Stimulated activated CD4-positive, alpha-beta T cell treated with anti-CD3 and anti-CD28 coated beads, Interleukin-15, amount 100 ng/mL, for 24 hours (primary cell): Measurements from ENCODE around the gene IFIT3.
"Not testable (repeated sequence)": the region's sequence is repeated elsewhere in the genome, so short reads cannot be mapped to it uniquely, and the experiment has no call there.

Experiments
- DNase-seq: peaks from one replicate; pipeline ENCODE4 v3.0.0-alpha.2; 2020

Gene IFIT3

GRCh38 chr10:89338713-89339112, 10.9 kb downstream of the IFIT3 start:
- DNase-seq: no peak

DNA sequence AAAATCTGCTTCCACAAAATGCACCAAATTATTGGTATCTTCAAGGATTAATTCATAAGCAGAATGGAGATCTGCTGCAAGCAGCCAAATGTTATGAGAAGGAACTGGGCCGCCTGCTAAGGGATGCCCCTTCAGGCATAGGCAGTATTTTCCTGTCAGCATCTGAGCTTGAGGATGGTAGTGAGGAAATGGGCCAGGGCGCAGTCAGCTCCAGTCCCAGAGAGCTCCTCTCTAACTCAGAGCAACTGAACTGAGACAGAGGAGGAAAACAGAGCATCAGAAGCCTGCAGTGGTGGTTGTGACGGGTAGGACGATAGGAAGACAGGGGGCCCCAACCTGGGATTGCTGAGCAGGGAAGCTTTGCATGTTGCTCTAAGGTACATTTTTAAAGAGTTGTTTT, 12.1 kb downstream of the IFIT3 start:
- DNase-seq: no peak

DNA sequence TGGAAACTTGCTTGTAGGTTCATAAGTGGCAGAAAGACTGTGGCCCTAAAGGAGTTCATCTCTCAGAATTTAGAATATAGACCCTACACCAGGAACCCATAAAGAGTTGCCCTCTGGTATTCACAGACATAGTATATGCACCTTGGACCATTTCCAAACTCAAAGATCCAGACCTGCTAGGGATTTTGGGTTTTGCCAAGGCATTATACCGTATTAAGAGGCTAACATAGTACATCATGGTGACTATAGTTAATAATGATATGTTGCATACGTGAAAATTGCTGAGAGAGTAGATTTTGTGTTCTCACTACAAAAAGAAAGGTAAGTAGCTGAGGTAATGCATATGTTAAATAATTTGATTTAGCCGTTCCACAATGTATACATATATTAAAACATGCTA, 13.9 kb downstream of the IFIT3 start:
- DNase-seq: no peak

DNA sequence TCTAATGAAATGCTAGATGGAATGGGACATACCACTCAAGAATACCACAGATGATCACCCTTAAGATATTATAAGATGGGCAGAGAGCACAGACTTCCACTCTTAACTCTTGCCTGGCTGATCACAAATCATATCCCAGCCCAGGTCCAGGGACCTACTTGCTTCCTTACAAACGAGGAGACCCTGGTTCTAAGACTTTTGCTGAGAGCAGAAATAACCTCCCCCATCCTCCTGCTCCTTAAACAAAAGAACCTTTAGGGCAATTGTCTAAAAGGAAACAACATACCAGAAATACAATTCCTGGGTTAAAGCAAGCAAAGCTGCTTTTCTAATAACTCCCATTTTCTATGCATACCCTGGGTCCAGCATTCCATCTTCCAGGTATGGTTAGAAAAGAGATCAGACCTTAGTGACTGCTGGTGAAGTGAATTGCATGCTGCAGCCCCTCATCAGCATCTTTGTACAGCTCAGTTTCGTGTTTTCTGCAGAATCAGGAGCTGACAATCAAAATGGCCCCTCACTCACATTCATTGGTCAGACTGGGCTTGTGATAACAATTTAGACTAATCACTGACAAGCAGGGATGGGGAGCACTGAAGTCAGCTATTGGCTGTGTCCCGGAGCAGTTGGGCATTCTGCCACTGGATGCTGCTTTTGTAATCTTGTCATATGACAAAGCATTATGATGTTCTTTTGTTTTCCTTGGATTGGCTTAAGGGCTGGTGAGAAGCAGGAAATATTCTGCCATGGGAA, 14.6 kb downstream of the IFIT3 start:
- DNase-seq: no peak

GRCh38 chr10:89343089-89343767, 15.4 kb downstream of the IFIT3 start:
- no peak for DNase-seq

- DNase-seq: no peak
These were observed 16.4 kb downstream of the IFIT3 start for GRCh38 chr10:89344156-89344555.

- no peak for DNase-seq
These were observed 17.7 kb downstream of the IFIT3 start for GRCh38 chr10:89345367-89346000.

GRCh38 chr10:89346405-89347254, 18.8 kb downstream of the IFIT3 start:
- DNase-seq: no peak

DNA sequence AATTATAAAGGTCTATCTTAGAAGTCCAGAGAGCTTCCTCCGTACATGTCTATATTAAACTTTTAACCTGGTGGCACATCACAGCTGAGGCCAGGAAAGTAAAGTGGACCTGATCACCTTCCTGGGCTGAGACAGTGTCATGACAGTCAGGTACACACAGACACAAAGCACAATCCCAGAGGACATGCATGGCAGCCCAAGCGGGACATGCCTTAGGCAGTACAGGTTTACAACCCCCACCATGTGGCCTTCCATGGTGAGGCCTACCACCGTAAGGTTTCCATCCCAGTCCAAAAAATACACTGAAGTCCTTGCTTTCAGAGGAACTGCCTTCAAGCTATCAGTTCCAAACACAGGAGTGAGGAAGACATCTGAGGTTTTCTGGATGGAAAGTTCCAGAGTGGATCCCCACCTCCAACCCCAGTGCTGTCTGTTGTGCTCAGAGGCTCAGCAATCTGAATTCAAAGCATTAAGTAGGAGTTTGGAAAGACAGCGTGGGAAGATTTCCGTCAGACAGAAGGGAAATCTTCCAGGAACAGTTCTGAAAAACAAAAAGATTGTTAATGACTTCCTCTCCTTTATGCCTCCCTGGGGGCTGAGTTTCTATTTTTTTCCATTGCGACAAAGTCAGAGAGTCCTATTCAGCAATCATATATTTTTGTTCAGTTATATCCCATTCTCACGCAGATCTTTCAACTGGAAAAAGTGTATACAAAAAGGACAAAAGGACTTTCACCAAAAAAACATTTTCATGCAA, 20.1 kb downstream of the IFIT3 start:
- no peak for DNase-seq

- no peak for DNase-seq
These were observed 20.7 kb downstream of the IFIT3 start for GRCh38 chr10:89348481-89348880.

DNA sequence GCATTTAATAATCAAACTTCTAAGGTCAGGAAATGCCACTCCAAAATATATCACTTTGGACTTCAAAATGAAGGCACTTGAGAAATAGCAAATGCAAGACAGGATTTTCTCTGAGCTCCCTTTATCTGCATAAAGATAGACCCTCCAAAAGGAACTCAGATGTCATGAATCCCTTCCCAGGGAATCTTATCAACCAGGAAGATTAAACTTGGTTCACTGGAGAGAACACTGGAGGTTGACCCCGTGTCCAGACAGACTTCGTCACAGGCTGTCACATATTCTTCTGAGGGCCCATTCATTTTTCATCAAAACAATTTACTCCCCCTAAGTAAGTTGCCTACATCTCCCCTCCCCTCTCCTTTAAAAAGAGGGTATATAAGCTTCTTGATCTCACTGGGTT, 21.2 kb downstream of the IFIT3 start:
- DNase-seq: no peak

DNA sequence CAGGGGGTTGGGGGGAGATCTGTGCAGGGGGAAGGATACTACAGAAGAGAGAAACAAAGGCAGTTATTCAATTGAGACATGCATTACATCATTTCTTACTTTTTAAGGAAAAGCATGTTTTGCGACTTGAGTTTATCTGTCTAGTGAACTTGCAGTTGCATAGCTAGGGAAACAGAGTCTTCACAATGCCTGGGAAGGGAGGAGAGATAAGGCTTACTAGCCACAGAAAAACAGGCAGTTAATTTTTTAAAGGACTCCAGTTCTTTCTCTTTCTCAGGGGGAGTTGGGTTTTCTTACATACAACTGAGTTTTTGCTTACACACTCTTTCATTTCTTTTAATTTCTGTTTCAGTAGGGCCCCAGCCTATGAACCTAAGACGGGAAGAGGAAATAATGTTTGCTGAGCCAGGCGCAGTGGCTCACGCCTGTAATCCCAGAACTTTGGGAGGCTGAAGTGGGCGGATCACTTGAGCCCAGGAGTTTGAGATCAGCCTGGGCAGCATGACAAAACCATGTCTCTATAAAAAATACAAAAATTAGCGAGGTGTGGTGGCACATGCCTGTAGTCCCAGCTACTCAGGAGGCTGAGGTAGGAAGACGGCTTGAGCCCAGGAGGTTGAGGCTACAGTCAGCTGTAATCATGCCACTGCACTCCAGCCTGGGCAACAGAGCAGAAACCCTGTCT, 23.0 kb downstream of the IFIT3 start:
- not testable (repeated sequence) for DNase-seq

DNA sequence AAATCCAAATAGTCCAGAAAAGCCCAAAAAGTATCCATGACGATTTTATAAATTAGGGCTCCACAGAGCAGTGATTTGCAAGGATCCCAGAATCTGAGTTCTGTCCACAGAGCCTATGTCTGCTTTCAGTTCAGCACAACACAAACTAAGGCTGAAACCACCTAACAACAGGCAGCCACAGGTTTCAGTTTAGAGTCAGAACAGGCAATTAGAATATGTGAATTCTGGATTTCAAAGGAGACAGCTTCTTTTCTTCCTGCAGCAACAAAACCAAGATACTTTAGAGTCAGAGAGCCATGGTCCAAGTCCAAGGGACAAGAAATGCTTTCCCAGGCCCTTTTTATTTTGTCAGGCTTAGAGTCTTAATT, 23.6 kb downstream of the IFIT3 start:
- DNase-seq: no peak

DNA sequence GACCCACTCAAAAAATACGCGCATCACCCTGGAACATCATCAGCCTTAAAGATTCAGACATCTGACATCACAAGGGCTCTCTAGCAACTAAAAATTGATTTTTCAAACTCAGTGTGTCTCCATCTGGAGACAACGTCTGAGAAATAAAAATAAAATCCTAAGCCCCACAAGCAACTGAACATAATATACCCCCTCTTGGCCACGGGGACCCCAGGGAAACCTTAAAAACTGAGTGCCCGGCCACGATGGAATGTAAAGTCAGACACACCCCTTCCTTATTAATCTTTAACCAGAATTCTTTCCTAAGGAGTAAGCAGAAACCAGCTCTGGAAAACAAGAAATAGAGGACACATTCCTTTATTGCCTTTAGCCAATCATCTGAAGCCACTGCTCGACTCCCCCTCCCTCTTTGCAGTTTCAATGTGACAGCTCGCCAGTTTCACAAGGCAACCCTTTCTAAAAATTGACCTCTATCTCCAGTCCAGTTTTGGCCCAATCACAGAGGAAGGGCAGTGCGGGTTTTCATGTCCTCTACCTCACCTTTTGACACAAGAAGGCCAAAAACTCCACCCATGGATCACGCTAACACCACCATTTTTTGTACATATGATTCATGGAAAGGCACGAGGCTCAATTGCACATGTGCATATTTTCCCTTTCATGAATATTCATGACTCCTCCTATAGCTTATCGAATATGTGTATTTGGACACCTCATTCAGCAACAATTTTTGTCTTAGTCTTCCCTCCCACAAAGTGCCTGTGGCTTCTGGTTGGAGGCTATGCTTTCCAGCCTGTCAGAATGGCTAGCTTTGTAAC, 24.2 kb downstream of the IFIT3 start:
- DNase-seq: no peak

GRCh38 chr10:89352802-89353201, 25.0 kb downstream of the IFIT3 start:
- no peak for DNase-seq

DNA sequence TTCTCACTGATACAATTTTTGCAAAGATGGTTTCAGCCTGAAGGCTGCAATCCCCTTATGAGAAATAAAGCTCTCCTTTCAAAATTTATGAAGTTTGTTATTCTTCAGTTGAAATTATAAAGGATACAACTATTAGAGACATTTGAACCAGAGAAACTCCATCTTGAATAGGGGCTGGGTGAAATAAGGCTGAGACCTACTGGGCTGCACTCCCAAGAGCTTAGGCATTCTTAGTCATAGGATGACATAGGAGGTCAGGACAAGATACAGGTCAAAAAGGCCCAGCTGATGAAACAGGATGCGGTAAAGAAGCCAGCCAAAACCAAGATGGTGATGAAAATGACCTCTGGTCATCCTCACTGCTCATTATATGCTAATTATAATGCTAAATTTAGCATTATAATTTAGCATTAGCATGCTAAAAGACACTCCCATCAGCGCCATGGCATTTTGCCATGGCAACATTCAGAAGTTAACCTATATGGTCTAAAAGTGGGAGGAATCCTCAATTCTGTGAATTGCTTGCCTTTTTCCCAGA, 27.7 kb downstream of the IFIT3 start:
- DNase-seq: no peak

GRCh38 chr10:89357096-89357495, 29.3 kb downstream of the IFIT3 start:
- no peak for DNase-seq

GRCh38 chr10:89357975-89358374, 30.2 kb downstream of the IFIT3 start:
- DNase-seq: no peak

DNA sequence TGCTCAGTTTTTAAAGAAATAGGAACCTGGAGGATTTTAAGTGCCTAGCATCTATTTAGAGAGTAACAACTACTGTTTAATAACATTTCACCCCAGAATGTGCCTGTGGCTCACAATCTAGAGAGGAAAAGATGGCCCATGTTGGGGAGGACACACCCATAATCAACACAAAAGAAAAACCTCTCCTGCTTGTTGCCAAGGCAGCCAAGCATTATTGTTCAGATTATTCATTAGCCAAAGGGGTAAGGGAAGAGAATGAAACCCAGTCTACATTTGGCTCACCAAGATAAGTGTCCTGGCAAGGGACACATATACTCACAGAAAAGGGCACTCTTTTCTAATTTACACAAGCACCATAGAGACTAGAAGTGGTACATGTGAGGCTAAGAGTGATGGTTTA, 32.4 kb downstream of the IFIT3 start:
- no peak for DNase-seq

GRCh38 chr10:89362929-89363328, 35.1 kb downstream of the IFIT3 start:
- DNase-seq: no peak
